Measurements from ENCODE around the gene SYT15. TPM values are rescaled to one million over a fixed set of nuclear protein-coding genes. Genes with fewer than 3 reads are reported as not detected.
A peak's percentile ranks its signal among the peaks of the same experiment; 100 is the strongest.

Gene SYT15
- total RNA-seq, 1 experiment from 2014 or later = 0.59 TPM

- no peak overlapping the region for H2BK20ac ChIP-seq (ENCODE audit: low read depth, low read length, poor library complexity, severe bottlenecking)
- no peak overlapping the region for H3K9ac ChIP-seq (ENCODE audit: extremely low read depth, insufficient read length, low read length)
- H3K79me1 ChIP-seq (ENCODE audit: insufficient read depth, low read depth, low read length, poor library complexity, severe bottlenecking) = no peaks in the 10 kb centered on the region
- H2AK5ac ChIP-seq (ENCODE audit: insufficient read length, low read length) = no peak overlapping the region
- H3K23me2 ChIP-seq (ENCODE audit: insufficient read length, low read depth, low read length, poor library complexity, severe bottlenecking) = peaks cover 14% of the 10 kb centered on the region
- no peak overlapping the region for H3T11ph ChIP-seq (ENCODE audit: low read length)
- no peak overlapping the region for H3K4me2 ChIP-seq (ENCODE audit: insufficient read depth, insufficient read length, low read length)
- Mint-ChIP-seq H3K4me3 (no peak overlapping the region), H3K9me3 (no peaks in the 10 kb centered on the region), H3K4me1 (peaks cover 3 to 4% of the 10 kb centered on the region in 2 experiments; a peak in 3 of 4 replicates), H3K27ac (no peak overlapping the region), H3K27me3 (ENCODE audit: low read depth) (no peaks in the 10 kb centered on the region), H3K36me3 (ENCODE audit: insufficient read depth in 1 of 3, low read depth in 3 of 3) (peaks cover 0 to 3% (median 0%) of the 10 kb centered on the region in 3 experiments; a peak in 1 of 7 replicates)
- H3K4ac ChIP-seq (ENCODE audit: low read depth, low read length) = no peak overlapping the region
- peaks cover 2% of the 10 kb centered on the region; the same call in 1 of the 2 replicates for H3K27me3 ChIP-seq (ENCODE audit: insufficient read depth, low read length)
- no peak overlapping the region for H2AFZ ChIP-seq (ENCODE audit: low read length)
- no peak overlapping the region for H3K27ac ChIP-seq (ENCODE audit: insufficient read length, low read depth, low read length)
- DNase-seq = peak; percentile 10
- H3K23ac ChIP-seq (ENCODE audit: insufficient read length, low read depth, low read length) = no peak overlapping the region
- H3K4me1 ChIP-seq (ENCODE audit: insufficient read depth, low read length) = peaks cover 4% of the 10 kb centered on the region; the same call in 1 of the 2 replicates
- H3K18ac ChIP-seq (ENCODE audit: insufficient read length, low read depth, low read length) = no peak overlapping the region
- H4K8ac ChIP-seq (replicated peaks; ENCODE audit: insufficient read length, low read depth, low read length) = no peak overlapping the region
- no peaks in the 10 kb centered on the region for H3K79me2 ChIP-seq (ENCODE audit: insufficient read depth, low read length)
- WGBS (ENCODE audit: extremely low coverage, insufficient read length, low lambda C conversion rate) = no CpG with 5 or more reads among the region's 7 CpGs
- H4K5ac ChIP-seq (ENCODE audit: insufficient read length, low read depth, low read length) = no peak overlapping the region
- no peak overlapping the region for H2BK15ac ChIP-seq (ENCODE audit: low read depth, low read length)
- no peaks in the 10 kb centered on the region for H4K20me1 ChIP-seq (ENCODE audit: control insufficient read depth, insufficient read depth, insufficient read length)
- no peak overlapping the region for H3K14ac ChIP-seq (ENCODE audit: insufficient read depth, low read length)
- H4K91ac ChIP-seq (ENCODE audit: insufficient read length, low read depth, low read length) = no peak overlapping the region
- no peak overlapping the region for H2BK12ac ChIP-seq (ENCODE audit: insufficient read length, low read depth, low read length)
- TF ChIP-seq CTCF (conservative IDR thresholded peaks at IDR 0.05) = no peak
- H3K9me3 ChIP-seq (ENCODE audit: control insufficient read depth, low read depth, low read length) = no peaks in the 10 kb centered on the region
- H2BK120ac ChIP-seq (ENCODE audit: low read depth, low read length, poor library complexity, severe bottlenecking) = no peak overlapping the region
- no peak overlapping the region for H3K56ac ChIP-seq (ENCODE audit: insufficient read length, low read depth, low read length)
- H2BK5ac ChIP-seq (ENCODE audit: insufficient read length, low read length) = no peak overlapping the region
Measured at GRCh38 chr10:46554166-46554781, 24.7 kb upstream of the SYT15 start.
